PC-3 (cell line): ENCODE measurements around the gene TRAPPC2L.

Source experiments
- CTCF ChIP-seq: fragments of 300-600 bp; sonication (generic); conservative IDR thresholded peaks from 2 replicates; pipeline ENCODE4 v1.5.1; 2017; ENCODE audit warnings: antibody characterized with exemption, low read depth, mild to moderate bottlenecking, low read length
- EZH2phosphoT487 ChIP-seq: fragments of 300-600 bp; sonication (generic); IDR thresholded peaks from 2 replicates; pipeline ENCODE4 v1.6.1; 2018; ENCODE audit warnings: mild to moderate bottlenecking, antibody characterized with exemption, low read length, borderline replicate concordance

GRCh38 chr16:88880226-88881006, 23.5 kb downstream of the TRAPPC2L start:
- TF ChIP-seq CTCF = no peak
- no peak for TF ChIP-seq EZH2phosphoT487
